Bone marrow (tissue), 2 donors: ENCODE results near the gene SNX32.
A peak's percentile ranks its signal among the peaks of the same experiment; 100 is the strongest.

Source experiments
- DNase-seq, 2 donors: peaks; one replicate each; lab custom pipeline; 2025; lab: John Stamatoyannopoulos, UW

SNX32 gene

DNA sequence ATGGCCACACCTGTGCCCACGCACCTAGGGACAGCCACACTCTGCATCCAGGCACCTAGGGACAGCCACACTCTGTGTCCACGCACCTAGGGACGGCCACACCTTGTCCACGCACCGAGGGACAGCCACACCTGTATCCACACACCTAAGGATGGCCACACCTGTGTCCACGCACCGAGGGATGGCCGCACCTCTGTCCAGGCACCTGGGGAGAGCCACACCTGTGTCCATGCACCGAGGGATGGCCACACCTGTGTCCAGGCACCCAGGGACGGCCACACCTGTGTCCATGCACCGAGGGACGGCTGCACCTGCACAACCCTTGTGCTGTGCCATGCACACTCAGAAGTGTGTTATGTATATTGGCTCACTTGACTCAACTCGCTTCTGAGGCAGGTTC, 36.1 kb upstream of the SNX32 start:
- DNase-seq = no peak

- DNase-seq = no peak
These were observed 34.9 kb upstream of the SNX32 start for GRCh38 chr11:65798882-65799281.

DNA sequence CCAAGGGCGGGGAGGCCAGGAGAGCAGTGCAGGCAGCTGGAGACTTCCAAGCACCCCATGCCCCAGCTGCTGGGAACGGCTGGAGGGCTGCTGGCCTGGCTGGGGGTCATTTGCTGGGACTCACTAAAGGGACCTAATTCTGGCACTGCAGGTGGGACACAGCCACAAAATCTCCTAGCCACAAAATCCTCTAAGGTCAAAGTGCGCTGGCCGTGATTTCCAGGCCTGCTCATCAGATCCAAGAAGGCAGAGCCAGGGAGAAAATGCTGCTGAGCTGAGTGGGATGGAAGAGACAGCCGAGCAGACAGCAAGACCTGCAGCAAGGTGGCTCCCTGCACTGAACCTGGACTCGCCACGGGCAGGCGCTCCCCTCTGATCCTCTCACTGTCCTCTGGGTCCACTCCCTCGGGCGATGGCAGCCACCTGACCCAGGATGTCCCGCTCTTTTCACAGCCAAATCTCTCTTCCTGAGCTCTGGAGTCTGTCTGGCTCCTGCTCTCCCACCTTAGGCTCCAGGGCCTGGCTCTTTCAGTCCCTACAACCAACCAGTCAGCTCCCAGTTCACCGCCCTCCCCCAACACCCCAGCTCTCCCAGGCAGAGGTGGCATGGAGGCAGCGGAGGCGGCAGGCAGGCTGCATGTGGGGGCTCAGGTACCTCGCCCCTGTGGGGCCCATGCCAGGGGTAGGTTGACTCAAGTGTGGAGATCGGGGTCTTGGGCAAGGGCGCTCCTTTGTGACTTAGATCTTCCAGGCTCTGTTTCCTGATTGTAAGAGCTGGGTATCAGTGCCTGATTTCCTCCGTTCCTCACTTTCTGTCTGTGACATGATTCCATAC, 32.4 kb upstream of the SNX32 start:
- no peak for DNase-seq

GRCh38 chr11:65802841-65803240, 30.9 kb upstream of the SNX32 start:
- DNase-seq = no peak

DNA sequence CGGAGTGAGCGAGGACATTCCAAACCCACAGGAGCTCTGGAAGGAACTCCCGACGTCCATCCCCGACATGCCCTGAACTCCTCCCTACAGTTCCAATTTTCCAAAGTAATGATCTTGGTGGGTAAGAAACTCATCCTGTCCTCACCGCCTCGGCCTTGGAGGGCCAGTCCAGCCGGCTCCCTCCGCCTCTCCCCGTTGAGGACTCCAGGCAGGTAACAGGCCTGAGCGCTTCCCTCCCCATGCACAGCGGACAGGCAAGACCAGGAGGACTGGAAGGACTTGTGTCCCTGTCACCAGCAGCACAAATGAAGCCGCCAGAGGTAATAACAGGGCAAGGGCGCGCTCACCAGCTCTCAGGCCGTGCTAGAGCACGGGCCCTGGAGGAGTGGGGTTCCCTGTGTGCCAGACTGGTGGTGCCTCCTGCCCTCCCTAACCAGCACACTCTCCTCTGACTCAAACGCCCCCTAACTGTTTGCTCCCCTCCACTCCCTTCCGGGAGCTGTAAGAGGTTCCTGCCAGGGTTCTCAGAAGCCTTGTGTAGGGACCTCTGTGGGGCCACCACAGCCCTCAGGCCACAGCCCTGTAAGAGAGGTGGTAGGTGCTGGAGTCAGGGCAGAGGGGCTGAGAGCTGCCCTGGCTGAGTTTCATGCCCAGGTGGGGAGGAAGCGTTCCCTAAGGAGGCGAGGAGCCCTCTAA, 29.8 kb upstream of the SNX32 start:
- DNase-seq = peak in 1 of 2 donors; percentile 24

- no peak for DNase-seq
These were observed 26.8 kb upstream of the SNX32 start for GRCh38 chr11:65806979-65807378.

DNA sequence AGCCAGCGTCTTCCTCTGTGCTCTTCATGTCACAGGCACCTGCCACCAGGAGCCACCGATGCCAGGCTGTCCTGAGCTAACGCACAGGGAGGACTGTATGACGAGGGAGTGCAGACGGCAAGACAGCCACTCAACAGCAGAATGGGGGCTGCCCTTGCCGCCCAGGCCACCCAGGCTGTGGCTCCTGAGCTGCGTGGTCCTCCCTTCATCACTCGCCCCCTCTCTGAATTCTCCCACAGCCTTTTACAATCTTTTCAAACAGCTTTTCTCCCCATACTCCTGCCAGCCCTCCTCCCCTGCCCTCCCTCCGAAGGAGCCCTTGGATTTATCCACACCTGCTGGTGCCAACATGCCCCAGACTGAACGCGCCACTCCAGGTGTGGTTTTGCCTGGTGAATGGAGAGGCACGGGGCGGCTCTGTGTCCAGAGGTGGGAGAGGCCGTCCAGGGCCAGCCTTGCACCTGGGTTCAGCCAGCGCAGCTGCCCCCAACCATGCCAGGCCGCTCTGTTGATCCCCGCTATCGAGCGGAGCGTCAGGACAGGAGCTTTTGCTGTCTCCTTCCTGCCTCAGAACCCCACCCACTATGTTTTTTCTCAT, 24.9 kb upstream of the SNX32 start:
- no peak for DNase-seq

DNA sequence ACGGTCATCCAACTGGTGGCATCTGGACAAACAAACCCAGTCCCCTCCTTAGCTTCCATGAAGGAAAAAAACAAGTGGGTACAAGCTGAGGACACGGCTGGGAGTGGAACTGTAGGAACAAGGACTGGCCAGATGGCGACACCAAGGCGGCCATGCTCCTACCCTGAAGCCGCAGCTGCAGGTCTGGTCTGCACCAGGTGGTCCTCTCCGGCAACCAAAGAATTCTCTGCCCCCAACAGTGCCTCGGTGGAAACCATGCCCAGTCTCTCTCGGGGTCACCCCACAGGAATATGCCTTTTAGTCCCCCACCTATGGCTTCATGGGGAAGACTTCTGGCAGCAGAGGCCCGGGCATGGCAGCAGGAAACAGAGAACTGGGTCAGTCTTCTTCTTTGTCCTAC, 24.3 kb upstream of the SNX32 start:
- DNase-seq = no peak

- DNase-seq = no peak
These were observed 23.5 kb upstream of the SNX32 start for GRCh38 chr11:65810046-65810868.

DNA sequence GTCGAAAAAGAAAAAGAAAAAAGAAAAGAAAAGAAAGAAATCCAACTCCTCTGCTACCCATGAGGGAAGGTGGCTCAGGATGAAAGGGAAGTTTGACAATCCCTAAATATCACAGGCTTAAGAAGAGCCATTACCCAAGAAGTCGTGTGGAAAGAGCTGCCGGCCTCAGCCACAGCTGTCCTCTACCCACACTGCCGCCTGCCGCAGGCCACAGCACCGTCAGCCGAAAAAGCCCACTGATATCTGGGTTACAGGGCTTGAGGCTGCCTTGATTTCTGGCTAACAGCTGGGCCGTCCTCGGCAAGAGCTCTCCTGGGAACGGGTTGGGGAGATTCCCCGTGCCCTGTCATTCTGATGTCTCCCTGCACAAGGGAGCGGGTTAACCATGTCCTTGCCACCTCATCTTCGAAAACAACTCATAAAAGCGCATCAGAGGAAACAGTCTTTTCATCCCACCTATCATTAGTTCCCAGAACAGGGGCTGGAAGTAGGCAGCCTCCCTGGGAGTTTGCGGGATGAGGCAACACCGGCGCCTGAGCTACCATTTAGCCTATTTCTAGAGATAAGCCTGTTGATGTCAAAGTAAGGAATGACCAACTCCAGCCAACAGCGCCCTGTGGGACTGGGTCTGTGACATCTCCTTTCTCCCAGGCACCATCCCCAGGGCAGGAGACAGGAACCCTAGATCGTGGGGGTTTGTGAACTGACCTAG, 21.8 kb upstream of the SNX32 start:
- DNase-seq = no peak

- DNase-seq = no peak
These were observed 19.4 kb upstream of the SNX32 start for GRCh38 chr11:65814131-65814985.

DNA sequence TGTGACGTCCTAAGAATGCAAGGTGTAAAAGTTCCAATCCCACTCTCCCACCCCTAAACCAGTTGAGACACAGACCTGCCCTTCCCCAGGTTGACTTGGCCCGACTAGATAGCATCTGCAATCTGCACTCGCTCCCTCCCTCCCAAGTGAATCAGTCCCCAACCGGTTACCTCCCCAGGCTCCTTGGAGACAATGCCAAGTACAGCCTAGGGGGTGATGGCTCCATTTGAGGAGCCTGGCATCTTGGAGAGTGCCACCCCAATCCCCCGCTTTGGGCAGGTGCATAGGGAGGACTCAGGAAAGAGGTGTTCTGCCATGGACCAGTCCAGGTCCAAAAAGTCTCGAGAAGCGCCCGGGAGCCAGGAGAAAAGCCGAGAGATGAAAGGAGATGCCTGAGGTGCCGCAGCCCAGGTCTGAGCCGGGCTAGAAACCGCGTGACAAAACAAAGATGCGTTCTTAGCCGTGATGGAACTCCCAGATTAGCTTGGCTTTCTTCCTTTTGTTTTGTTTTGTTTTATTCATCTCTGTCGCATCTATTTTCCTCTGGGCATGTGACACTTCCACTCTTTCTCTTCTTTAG, 18.7 kb upstream of the SNX32 start:
- DNase-seq = no peak

DNA sequence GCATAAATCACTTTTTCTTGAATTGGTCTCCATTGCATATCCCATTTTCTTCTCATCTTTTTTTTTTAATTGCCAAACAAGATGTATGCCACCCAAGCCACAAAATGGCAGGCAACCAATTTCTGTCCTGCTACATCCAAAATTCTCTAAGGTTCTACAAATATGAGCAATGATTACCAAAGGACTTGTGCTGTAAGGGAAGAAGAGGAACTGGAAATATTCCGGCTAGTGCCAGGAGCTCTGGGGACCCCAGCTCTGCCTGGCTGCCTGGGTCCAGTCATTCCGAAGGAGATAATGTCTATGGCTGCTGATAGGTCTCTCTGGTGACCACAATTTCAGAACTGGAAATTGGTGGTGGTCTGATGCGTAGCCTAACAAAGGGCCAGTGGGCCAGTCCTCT, 17.1 kb upstream of the SNX32 start:
- no peak for DNase-seq

GRCh38 chr11:65817312-65817834, 16.4 kb upstream of the SNX32 start:
- no peak for DNase-seq

DNA sequence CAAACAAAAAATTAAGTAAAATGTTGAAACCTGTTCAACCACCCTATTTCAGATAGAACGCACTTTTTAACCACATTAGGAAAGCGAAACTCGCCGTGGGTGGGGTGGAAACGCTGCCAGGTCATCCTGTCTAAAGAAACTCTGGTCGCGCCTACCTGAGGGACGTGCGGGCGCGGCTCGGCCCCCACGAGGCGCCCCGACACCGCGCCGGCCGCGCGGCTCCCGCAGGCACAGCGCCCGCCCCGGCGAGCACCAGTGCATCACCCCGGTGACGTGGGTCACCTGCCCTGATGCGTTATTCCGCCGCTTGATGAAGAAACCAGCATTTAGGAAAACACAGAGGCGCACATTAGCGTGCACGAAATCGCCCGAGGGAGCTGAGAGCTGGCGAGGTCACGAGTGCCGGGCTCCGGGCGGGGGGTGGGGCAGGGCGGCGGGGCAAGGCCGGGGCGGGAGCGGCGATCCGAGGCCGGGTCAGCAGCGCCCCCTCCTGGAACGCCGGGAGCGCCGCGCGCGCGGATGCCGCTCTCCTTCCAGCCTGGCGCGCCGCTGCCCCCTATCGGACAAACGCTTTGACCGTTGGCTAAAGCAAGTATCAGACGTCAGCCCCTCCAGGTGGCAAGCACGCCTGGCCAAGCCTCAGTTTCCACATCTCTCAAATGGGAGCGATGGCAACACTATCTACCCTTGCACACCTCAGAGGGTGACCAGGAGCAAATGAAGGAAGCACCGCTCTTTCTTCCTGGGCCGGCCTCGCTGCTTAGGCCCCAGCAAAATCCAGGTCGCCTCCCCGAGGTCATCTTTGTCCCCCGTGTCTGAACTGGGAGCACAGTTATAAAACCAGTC, 15.7 kb upstream of the SNX32 start:
- DNase-seq = peak; percentile 76 to 87

DNA sequence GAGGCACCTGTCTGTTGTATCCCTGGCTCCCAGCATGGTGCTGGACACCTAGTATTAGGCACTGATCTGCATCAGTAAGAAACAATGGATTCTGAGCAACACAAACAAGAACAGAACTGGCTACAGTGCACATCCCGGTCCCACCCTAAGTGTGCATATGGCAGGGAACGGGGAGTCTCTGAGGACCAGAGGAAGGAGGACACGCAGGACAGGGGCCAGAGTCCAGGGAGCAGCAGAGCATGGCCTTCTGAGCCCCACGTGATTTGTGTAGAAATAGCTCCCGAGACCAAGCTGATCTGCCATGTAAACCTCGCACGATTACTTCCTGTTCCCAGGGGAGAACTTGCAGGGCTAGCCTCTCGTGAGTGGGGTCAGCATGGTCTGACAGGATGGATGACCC, 12.7 kb upstream of the SNX32 start:
- no peak for DNase-seq

GRCh38 chr11:65822776-65823528, 10.8 kb upstream of the SNX32 start:
- DNase-seq = no peak

- no peak for DNase-seq
These were observed 6.6 kb upstream of the SNX32 start for GRCh38 chr11:65826984-65827735.
